Caki2 (cell line): ENCODE results near the gene HOXC11. TPM values are rescaled to one million over a fixed set of nuclear protein-coding genes. Genes with fewer than 3 reads are reported as not detected.

ENCODE experiments used
- DNase-seq: peaks from one replicate; pipeline ENCODE4 v3.0.0-alpha.2; 2015; ENCODE audit warnings: low read depth
- in situ Hi-C: cut with HindIII; loops from 2 replicates; pipeline ENCODE4 v1.10.0; 2016; ENCODE audit warnings: low sequenced_read_pairs, low pct_unique_long_range_greater_than_20kb, mixed read lengths
- total RNA-seq: library from RNA; depleted of rRNA; stranded (reverse); fragments of >200 nt; shearing (Covaris generic); gene quantifications from 2 replicates; pipeline ENCODE4 v1.2.3, GENCODE V29; 2014; ENCODE audit warnings: low replicate concordance

Gene HOXC11
- total RNA-seq, 1 experiment from 2014 or later, result not detected

DNA sequence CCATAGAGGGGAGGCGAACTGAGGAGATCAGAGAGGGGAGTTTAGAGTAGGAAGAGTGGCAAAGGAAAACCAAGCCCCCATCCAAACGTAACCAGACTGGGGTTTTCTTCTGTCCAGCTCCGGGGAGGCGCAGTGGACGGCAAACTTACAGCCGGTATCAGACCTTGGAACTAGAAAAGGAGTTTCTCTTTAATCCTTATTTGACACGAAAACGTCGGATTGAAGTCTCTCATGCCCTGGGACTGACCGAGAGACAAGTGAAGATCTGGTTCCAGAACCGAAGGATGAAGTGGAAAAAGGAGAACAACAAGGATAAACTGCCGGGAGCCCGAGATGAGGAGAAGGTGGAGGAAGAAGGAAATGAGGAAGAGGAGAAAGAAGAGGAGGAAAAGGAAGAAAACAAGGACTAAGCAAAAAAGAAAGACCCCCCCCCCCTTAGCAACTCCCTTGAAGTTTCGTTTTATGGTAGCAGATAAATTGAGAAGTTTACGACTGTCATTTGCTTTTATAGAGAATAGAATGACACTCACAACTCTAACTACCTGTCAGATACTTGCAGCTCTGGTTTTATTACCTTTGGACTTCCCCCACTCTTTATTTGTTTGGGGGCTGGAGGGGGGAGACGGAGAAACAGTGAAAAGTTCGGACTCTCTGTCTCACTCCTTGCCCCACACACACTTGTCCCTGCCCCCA, 38.2 kb downstream of the HOXC11 start:
- in situ Hi-C loops, result loop anchor here (25.0 kb wide), 1 partner anchor 201 kb away; no protein-coding TSS in a partner anchor
- DNase-seq, result no peak

DNA sequence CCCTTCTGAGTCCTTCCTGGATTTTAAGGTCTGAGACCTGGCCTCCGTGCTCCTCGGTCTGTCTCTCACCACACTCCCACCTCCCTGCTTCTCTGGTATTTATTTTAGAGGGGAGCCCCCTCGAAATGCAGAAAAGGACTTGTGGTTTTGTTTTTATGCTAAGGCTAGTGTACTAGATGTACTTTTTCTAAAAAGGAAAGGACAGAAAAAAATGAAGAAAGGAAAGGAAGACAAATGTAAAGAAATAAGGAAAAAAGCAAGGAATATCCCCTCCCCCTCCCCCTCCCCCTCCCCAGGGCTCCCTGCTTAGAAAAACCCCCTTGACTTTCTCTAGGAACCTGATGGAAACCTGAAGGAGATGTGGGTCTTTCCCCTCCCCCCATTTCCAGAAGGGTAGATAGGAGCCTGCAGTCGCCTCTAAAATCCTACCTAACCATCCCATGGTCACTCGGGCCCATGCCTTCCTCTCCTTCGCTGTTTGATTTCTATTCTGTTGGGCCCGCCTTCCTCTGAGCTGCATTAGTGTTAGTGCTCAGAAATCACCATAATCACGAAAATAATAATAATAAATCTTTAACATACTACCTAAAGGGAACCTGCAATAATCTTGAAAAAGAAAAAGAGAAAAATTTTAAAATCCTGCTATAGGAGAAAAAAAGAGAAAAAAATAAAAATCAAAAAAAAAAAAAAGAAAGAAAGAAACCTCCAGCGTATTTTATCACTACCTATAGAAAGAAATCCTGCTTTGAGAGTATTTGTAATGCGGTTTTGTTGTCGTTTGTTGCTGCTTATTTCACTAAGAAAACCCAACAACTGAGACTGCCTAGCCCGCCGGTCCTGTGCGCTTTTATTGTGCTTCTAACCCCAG, 39.0 kb downstream of the HOXC11 start:
- no peak for DNase-seq
- in situ Hi-C loops, result loop anchor here (25.0 kb wide), 1 partner anchor 200 kb away; no protein-coding TSS in a partner anchor

DNA sequence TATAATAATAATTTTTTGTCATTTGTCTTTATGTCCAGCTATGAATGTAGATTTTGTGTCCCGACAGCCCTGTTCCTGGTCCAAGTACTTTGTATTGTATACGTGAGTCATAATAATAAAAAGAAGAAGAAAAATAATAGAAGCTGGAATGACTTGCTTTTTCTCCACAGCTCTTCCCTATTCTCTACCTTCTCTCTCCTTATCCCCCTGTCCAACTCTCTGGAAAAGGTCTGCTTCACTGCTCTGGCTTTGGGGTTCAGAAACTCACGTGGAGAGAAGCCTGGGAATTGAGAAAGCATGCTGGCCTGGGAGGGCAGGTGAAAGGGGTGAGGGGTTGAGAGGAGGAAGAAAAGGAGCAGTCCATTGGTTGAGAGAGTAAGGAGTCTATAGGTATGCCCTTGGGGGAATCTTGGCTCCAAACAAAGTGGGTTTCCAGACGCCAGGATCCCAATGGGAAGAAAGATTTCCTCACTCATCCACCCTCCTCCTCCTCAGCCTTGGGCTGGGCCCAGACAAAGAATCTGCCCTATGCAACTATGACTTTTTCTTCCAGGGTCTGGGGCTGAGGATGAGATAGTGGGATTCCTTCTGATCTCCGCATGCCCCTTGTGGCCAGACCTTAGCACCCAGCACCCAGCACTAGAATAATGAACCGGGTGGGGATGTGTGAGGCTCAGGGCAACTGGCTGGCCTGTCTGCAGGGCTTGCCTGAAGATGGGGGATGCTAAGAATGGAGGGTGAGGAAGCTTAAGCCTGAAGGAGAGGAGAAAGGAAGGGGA, 39.9 kb downstream of the HOXC11 start:
- DNase-seq, result no peak
- in situ Hi-C loops, result loop anchor here (25.0 kb wide), 1 partner anchor 199 kb away; no protein-coding TSS in a partner anchor

DNA sequence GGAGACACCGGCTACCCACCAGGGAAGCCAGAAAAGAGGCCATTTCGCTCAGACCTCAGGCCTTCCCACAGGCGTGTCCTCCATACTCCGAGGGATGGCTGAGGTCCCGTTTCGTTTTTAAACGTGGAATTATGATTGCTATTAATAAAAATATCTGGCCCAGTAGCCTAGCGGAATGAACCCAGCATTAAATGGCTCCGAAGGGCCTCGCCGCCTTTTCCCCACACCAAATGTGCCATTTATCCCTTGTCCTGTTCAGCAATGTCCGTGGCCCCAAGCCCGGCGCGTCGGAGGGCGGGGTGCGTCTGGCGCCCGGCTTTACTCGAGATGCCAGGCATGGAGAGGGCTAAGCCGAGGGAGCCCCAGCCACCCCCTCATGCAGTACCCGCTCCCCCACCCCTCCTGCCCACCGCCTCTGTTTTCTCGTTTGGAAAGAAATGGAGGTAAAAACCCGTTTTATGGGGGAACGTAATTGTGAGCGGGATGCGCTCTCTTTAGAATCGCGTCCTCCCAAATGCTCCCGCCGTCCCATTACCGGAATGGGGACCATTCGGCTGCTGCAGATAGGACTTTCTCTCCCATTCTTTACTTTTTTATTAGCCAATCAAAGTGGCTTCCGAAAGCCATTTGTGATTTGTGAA, 41.6 kb downstream of the HOXC11 start:
- in situ Hi-C loops, result loop anchor here (25.0 kb wide), 1 partner anchor 198 kb away; no protein-coding TSS in a partner anchor
- no peak for DNase-seq

DNA sequence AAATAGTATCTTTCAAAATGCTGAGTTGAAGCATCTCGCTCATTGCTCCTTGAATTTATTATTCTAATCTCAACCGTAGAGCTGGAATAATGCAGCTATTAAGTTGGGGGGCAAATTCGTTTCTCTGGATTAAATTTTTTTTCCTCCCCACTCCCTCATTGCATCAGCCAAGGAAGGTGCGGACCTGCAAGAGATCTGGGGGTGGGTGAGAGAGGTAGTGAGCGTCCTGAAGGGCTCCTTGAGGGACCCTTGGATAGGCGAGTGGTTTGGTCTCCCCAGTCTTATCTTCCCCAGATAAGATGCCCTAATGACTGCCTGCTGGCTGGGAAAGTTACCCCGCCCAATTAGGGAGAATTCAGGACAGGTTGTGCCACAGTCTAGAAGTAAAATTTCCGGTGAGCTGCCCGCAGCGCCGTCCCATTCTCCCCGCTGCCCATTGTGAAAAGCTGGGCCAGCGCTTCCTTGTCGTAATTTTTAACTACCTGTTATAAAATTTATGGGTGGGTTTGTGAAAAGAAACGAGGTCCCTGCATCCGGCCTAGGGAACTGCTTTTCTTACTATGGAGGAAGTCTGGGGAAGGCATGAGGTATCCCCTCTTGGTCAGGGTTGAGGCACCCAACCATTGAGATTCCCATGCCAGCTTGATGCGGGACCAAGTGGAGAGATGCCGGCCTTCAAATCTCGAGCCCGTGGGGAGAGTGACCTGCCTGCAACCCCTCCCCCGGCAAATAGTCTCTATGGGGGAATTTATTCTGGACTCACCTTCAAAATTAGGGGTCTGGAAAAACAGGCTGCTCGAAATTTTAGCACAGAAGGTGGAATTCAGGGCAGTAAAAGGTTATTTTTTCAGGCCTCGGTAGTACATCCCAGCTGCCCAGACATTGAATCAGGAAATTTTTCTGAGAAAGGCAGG, 42.3 kb downstream of the HOXC11 start:
- no peak for DNase-seq
- in situ Hi-C loops, result loop anchor here (25.0 kb wide), 1 partner anchor 197 kb away; no protein-coding TSS in a partner anchor

DNA sequence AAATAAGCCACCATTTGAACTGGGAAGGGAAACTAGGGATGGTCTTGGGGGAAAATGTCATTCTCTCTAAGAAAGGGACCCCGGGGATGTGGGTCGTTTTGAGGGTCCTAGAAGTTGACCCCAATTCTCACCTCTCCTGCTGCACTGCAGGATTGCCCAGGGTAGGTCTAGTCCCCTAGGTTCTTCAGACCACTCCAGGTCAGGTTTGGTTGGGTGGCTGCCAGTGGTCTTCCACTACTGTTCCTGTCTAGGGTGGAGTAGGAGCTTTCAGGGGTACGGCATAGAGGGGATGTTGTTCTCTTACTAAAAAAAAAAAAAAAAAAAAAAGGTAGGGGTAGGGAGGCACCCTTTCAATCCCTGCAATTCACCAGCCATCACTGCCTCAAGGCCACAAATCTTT, 43.1 kb downstream of the HOXC11 start:
- in situ Hi-C loops, result loop anchor here (25.0 kb wide), 1 partner anchor 196 kb away; no protein-coding TSS in a partner anchor
- no peak for DNase-seq

DNA sequence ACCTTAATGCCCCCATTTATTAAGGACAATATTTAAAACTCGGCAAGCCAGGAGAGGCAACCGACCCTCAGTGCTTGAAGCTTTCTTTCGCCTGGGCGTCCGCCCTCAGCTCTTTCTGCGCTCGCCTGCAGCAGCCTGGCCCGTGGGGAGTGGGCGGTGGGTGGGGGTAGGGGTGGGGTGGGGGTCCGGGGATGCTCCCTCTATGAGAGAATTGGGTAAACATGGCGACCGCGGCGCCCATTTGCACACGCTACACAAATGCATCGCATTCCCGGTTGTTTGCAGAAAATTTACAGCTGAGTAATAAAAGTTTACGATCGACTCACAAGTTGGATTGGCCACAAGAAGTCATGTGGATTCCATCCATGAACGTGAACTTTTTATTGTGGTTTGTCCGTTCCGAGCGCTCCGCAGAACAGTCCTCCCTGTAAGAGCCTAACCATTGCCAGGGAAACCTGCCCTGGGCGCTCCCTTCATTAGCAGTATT, 43.6 kb downstream of the HOXC11 start:
- in situ Hi-C loops, result loop anchor here (25.0 kb wide), 1 partner anchor 196 kb away; no protein-coding TSS in a partner anchor
- DNase-seq, result peak; percentile 70

DNA sequence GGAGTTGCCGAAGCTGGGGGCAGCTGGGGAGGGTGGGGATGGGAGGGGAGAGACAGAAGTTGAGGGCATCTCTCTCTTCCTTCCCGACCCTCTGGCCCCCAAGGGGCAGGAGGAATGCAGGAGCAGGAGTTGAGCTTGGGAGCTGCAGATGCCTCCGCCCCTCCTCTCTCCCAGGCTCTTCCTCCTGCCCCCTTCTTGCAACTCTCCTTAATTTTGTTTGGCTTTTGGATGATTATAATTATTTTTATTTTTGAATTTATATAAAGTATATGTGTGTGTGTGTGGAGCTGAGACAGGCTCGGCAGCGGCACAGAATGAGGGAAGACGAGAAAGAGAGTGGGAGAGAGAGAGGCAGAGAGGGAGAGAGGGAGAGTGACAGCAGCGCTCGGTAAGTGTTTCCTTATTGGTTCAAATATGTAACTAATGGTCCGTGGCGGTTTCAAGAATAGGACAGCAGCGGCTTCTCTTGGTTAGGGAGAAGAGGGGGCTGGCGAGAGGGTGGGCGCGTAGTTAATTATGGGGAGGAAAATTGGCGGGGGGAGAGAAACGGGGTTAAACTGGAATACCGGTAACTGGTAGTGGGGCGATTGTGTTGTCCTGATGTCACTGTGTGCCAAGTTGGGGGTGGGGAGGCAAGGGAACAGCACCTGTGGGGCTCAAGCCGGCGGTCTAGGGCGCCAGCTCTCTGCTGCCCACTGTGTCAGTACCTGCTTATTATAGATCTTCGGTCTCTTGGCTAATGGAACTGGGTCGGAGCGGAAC, 44.3 kb downstream of the HOXC11 start:
- peak; percentile 81 for DNase-seq
- in situ Hi-C loops, result loop anchor here (25.0 kb wide), 1 partner anchor 195 kb away; no protein-coding TSS in a partner anchor

DNA sequence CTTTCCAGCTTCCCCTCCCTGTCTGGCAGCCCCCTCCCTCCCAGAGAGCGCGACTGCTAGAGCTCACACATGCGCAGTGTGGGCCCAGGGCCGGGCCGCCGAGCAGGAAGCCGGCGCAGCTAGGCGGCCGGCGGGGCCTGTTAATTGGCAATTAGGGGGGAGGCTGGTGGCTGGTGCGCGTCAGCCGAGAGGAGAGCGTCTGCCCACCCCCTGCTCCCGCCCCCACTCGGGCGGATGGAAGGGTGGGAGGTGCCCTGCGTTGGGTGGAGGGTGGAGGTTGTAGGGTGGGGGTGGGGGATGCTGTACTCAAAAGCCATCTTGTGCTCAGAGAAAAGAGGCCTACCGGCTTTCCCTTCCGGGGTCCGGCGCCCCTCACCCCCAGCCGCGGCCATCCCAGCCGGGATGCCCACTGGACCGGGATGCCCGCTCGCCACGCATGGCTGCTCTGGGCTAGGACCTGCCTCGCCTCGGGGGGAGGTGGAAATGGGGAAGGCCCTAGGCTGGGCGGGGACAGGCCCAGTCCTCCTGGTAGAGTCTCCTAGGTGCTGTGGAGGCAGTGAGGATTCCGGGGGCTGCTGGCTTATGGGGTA, 45.0 kb downstream of the HOXC11 start:
- in situ Hi-C loops, result loop anchor here (25.0 kb wide), 1 partner anchor 194 kb away; no protein-coding TSS in a partner anchor

DNA sequence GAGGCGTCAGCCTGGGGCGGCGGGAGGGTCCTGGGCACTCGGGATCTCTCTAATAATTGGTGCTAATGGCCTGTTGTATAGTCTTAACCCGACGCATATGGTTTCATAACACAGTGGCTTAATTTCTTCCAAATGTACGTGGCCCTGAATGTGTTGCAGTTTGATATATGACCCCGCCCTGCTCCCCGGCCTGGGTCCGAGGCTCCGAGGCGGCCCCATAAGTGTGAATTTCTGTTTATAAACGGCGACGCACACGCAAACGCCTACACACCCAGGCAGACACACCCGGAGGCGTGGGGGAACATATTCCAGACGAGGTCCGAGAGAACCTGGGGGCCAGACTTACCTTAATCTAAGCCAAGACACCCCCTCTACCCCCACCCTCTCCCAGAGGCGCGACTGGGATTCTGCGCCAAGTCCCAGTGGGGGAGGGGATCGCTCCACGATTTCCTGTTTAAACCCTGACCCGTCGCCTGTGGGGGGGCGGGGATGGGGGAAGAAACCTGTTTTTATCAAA, 45.6 kb downstream of the HOXC11 start:
- no peak for DNase-seq

More for the DNA sequence above, 45.0 kb downstream of the HOXC11 start:
- peak; percentile 98 for DNase-seq

DNA sequence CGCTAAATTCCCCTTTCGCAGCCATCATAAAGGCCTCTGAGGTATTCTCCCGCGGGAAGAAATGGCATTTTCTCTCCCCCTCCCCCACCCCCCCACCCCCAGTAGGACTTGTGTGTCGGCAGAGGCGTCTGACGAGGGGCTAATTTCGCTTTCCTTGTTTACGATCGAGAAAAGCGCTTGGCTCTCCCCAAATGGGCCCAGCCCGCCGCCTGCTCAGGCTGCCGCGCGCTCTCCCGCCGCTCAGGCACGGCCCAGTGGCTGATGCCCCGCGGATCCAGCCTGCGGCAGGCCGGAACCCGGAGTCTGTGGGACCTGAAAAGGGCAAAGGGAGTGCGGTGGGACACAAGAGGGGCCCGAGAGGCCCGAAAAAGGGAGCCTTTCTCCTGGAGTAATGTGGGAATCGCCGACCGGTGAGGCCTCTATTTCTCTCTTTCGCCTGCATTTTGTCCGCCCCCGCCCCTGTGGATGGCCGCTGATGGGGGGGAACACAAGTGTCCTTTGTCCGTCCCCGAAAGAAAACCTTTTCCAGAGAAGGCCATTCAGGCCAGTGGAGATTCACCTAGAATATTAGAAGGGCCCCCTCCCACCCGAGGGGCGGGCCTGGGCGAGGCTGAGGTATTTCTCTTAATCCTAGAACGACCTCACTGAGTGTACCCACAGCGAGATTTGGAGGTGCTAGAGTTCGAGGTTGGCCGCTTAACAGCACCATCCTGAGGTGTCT, 46.3 kb downstream of the HOXC11 start:
- no peak for DNase-seq
- in situ Hi-C loops, result loop anchor here (25.0 kb wide), 1 partner anchor 193 kb away; no protein-coding TSS in a partner anchor

More for the DNA sequence above, 45.6 kb downstream of the HOXC11 start:
- in situ Hi-C loops, result loop anchor here (25.0 kb wide), 1 partner anchor 194 kb away; no protein-coding TSS in a partner anchor

DNA sequence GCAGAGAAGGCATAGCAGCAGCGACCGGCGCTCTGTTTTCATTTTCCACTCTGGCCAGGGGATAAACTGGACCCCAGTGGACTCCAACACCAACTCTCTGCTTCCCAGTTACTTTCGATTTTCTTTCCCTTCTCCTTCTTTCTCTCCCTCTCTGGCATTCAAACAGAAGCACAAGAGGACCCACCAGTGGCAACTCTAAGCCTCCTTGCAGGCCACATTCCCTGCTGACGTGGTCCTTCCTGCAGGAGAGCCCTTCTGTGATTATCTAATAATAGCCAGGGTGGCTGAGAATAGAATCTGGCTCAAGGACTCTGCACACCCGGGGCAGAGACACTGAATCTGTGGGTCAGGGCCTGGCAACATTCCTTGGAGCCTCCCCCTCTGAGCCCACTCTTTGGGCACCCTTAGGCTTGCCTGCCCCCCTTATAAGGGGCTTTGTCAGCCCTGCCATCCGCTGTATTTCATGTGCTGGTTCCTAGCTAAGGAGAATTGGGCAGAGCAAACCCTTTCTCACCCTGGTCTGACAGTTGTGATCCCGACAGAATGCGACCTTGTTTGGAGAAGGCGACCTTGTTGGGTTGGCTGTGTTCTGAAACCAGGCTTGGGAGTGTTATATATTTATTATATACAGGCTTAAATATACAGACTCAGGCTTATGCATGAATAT, 47.1 kb downstream of the HOXC11 start:
- in situ Hi-C loops, result loop anchor here (25.0 kb wide), 1 partner anchor 192 kb away; no protein-coding TSS in a partner anchor

DNA sequence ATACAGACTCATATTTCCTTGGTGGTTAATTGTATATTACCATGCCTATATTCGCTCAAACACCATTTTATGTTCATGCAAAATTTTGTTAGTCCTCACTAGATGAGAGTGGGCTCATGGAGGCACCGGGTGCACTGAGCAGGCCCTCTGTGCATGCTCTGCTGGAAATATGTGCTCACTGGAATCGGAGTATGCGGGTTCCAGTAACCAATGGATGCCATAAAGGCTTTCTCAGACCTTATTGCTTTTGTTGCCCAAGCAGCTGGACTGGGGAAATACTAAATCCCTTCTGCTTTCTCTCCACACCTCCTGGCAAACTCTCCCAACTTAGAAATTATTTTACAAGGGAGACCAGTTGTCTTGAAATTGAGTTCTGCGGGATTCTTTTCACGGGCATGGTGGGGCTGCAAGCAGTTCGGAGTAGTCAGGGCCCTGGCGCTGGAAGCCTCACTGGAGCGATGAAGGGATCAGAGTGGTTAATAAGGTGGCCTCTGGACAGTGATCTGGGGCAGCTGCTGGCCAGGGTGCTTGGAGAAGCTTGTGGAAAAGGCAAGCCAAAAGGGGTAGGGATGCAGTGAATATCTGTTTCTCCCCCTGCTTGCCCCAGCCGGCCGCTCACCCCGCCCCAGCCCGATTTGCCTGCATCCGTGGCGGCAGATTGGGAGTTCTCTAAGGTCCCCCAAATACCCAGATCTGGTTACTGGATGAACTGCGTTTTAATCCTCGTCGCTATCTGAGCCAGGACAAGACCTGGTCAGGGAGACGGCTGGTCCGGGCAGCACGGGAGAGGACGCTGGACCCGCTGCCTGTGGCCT, 47.9 kb downstream of the HOXC11 start:
- in situ Hi-C loops, result loop anchor here (25.0 kb wide), 1 partner anchor 192 kb away; no protein-coding TSS in a partner anchor
- DNase-seq, result no peak

More for the DNA sequence above, 47.1 kb downstream of the HOXC11 start:
- DNase-seq, result no peak
